MCF 10A (cell line): ENCODE data around the gene KCNQ5. TPM values are rescaled to one million over a fixed set of nuclear protein-coding genes. Genes with fewer than 3 reads are reported as not detected.

Experiments
- BruUV-seq: library from RNA; stranded (reverse); fragments of 400-500 nt; replicated peaks from 2 replicates; lab custom pipeline; 2021; lab: Mats Ljungman, UMichigan
- CTCF ChIA-PET: fragments of 300-600 bp; sonication (Branson Sonifier 250); formaldehyde crosslinking; extraction: SDS; loops from one replicate; lab custom pipeline; 2021; ENCODE audit warnings: antibody characterized with exemption, inconsistent platforms; lab: Yijun Ruan, JAX
- POLR2A ChIA-PET: fragments of 300-600, 350-650 bp; sonication (Branson Sonifier 250); formaldehyde crosslinking; extraction: SDS; loops from one replicate; lab custom pipeline; 2020; ENCODE audit warnings: antibody characterized with exemption, inconsistent platforms; lab: Yijun Ruan, JAX
- DNase-seq: peaks from one replicate; pipeline ENCODE4 v3.0.0-alpha.2; 2018; ENCODE audit not compliant: unreplicated experiment
- H3K27ac Mint-ChIP-seq: one replicate; pipeline ENCODE4 v1.8.0; 2022; ENCODE audit warnings: mild to moderate bottlenecking, low read depth, mixed read lengths; ENCODE audit not compliant: unreplicated experiment
- H3K27me3 Mint-ChIP-seq: one replicate; pipeline ENCODE4 v1.8.0; 2022; ENCODE audit warnings: mixed read lengths; ENCODE audit not compliant: insufficient read depth, unreplicated experiment
- H3K36me3 Mint-ChIP-seq: one replicate; pipeline ENCODE4 v1.8.0; 2022; ENCODE audit warnings: mild to moderate bottlenecking, moderate library complexity, mixed read lengths; ENCODE audit not compliant: insufficient read depth, unreplicated experiment
- H3K4me1 Mint-ChIP-seq: one replicate; pipeline ENCODE4 v1.8.0; 2022; ENCODE audit warnings: mixed read lengths; ENCODE audit not compliant: insufficient read depth, unreplicated experiment
- H3K4me3 Mint-ChIP-seq: one replicate; pipeline ENCODE4 v1.8.0; 2022; ENCODE audit warnings: mild to moderate bottlenecking, moderate library complexity, mixed read lengths; ENCODE audit not compliant: unreplicated experiment
- H3K9me3 Mint-ChIP-seq: one replicate; pipeline ENCODE4 v1.8.0; 2022; ENCODE audit warnings: mixed read lengths; ENCODE audit not compliant: unreplicated experiment
- intact Hi-C: fragments of 100-400 bp; cut with micrococcal nuclease; formaldehyde crosslinking; loops from 2 replicates; pipeline ENCODE4 v1.14.1; 2022
- total RNA-seq: library from RNA; stranded (reverse); gene quantifications from 2 replicates; pipeline ENCODE4 v1.2.3, GENCODE V29; 2022
- TF ChIP-seq, protein P1 (sequence below): fragments of 200-600 bp; IDR thresholded peaks from one replicate; pipeline ENCODE4 v1.8.0; 2022; ENCODE audit warnings: antibody characterized with exemption, mild to moderate bottlenecking; ENCODE audit not compliant: unreplicated experiment

The KCNQ5 gene
- total RNA-seq, 1 experiment from 2014 or later = 10.3 TPM

DNA sequence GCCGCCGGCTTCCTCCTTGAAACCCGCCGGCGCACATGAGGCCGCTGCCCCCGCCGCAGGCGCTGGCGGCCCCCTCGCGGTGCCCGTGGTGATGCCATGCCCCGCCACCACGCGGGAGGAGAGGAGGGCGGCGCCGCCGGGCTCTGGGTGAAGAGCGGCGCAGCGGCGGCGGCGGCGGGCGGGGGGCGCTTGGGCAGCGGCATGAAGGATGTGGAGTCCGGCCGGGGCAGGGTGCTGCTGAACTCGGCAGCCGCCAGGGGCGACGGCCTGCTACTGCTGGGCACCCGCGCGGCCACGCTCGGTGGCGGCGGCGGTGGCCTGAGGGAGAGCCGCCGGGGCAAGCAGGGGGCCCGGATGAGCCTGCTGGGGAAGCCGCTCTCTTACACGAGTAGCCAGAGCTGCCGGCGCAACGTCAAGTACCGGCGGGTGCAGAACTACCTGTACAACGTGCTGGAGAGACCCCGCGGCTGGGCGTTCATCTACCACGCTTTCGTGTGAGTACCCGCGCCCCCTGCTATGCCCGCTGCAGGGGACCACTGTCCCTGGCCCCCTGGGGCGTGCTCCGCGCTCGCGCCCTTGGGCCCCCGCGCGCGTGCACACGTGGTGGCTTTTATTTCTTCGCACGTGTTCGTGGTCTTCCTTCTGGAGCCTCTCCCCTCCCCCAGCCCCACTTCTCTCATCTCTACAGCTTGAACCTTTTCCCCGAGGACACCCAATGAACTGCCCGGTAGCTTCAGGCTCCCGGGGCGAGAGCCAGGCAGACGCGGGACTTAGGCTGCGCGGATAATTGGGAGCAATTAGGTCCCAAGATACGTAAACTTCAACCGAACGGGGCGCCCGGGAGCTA lies 453 bp downstream of the KCNQ5 start:
- H3K9me3 Mint-ChIP-seq = no peaks in the 10 kb centered on the region
- POLR2A ChIA-PET = interaction anchor here (0.5 to 1.3 kb wide), 7 partner anchors 28 to 507 kb away, joined by 3 to 7 read pairs (median 4); no protein-coding TSS in a partner anchor
- H3K27me3 Mint-ChIP-seq = no peaks in the 10 kb centered on the region
- CTCF ChIA-PET = interaction anchor here (0.6 to 13.3 kb wide), 32 partner anchors 12 to 1958 kb away, joined by 3 to 340 read pairs (median 3); no protein-coding TSS in a partner anchor
- intact Hi-C loops = loop anchor here (2.0 to 10.0 kb wide), 4 partner anchors 28 to 702 kb away; no protein-coding TSS in a partner anchor
- peak overlapping the region; percentile 86 for H3K27ac Mint-ChIP-seq
- no TSS peak for BruUV-seq
- peak overlapping the region; percentile 93 for H3K4me3 Mint-ChIP-seq
- DNase-seq = peak; percentile 54
- H3K4me1 Mint-ChIP-seq = peaks cover 10% of the 10 kb centered on the region
- no peaks in the 10 kb centered on the region for H3K36me3 Mint-ChIP-seq
- TF ChIP-seq, protein P1, sequence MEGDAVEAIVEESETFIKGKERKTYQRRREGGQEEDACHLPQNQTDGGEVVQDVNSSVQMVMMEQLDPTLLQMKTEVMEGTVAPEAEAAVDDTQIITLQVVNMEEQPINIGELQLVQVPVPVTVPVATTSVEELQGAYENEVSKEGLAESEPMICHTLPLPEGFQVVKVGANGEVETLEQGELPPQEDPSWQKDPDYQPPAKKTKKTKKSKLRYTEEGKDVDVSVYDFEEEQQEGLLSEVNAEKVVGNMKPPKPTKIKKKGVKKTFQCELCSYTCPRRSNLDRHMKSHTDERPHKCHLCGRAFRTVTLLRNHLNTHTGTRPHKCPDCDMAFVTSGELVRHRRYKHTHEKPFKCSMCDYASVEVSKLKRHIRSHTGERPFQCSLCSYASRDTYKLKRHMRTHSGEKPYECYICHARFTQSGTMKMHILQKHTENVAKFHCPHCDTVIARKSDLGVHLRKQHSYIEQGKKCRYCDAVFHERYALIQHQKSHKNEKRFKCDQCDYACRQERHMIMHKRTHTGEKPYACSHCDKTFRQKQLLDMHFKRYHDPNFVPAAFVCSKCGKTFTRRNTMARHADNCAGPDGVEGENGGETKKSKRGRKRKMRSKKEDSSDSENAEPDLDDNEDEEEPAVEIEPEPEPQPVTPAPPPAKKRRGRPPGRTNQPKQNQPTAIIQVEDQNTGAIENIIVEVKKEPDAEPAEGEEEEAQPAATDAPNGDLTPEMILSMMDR = peak; percentile 18

DNA sequence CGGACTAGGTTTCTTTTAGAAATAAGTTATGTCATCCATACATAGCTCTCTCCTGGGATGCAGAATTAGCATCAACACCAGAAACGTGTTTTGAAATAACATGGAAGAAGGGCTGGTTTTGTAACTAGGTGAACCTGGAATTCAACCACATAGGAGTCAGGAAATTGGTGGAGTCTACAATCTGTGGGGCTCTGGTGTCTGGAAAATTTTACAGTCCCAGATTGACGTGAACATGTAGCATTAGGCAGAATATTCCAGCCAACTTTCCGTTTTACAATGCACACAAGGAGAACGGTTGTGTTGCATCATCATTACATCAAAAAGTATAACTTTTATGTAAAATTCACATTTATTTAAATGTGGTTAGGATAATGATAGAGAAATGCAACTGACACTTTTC lies 1.9 kb downstream of the KCNQ5 start:
- Mint-ChIP-seq H3K27me3 (no peaks in the 10 kb centered on the region), H3K36me3 (no peaks in the 10 kb centered on the region), H3K4me3 (peak overlapping the region; percentile 93), H3K4me1 (peaks cover 15% of the 10 kb centered on the region), H3K27ac (no peak overlapping the region), H3K9me3 (no peaks in the 10 kb centered on the region)
- intact Hi-C loops = loop anchor here (2.0 to 10.0 kb wide), 4 partner anchors 27 to 701 kb away; no protein-coding TSS in a partner anchor
- ChIA-PET CTCF (interaction anchor here (0.6 to 13.3 kb wide), 8 partner anchors 11 to 508 kb away, joined by 3 to 340 read pairs (median 5); no protein-coding TSS in a partner anchor), POLR2A (interaction anchor here (0.6 to 1.0 kb wide), 3 partner anchors 35 to 364 kb away, joined by 3 to 4 read pairs (median 4); no protein-coding TSS in a partner anchor)
- TF ChIP-seq, protein P1 = no peak
- peak; percentile 10 for DNase-seq
- no TSS peak for BruUV-seq

DNA sequence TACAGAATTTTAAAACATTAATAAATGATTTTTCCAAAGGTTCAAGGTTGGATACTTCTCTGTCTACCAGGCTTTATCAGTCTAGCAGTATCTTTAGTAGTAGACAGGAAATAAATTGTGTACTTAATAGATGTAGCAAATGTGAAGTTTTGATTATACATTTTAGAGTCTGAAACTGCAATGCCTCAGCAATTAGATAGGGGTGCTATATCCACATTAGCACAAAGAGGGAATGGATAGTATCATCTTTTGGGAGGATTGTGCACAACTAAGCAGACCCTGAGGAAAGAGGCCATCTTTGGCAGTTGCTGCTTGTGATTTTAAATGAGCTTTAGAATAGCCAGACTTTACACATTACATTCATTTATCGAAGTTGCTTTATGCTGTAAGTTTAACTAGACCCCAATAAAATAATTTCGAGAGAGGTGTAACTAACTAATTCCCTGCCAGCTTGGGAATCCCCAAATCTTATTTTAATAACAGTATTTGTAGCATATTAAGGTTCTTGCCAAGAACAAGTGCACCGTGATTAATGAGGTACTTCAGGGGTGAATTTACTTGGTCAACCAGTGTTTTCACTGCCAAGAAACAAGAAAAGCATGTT lies 2.8 kb downstream of the KCNQ5 start:
- intact Hi-C loops = loop anchor here (10.0 kb wide), 3 partner anchors 240 to 700 kb away; no protein-coding TSS in a partner anchor
- CTCF ChIA-PET = interaction anchor here (0.6 to 1.0 kb wide), 14 partner anchors 8 to 508 kb away, joined by 3 to 11 read pairs (median 3); no protein-coding TSS in a partner anchor
- peaks cover 15% of the 10 kb centered on the region for H3K4me1 Mint-ChIP-seq
- DNase-seq = peak; percentile 35
- no TSS peak for BruUV-seq
- no peak overlapping the region for H3K27ac Mint-ChIP-seq
- no peaks in the 10 kb centered on the region for H3K9me3 Mint-ChIP-seq
- TF ChIP-seq, protein P1 = peak; percentile 57
- no peak overlapping the region for H3K4me3 Mint-ChIP-seq
- POLR2A ChIA-PET = interaction anchor here (1.4 kb wide), 1 partner anchor 163 kb away, joined by 3 read pairs; no protein-coding TSS in a partner anchor
- H3K27me3 Mint-ChIP-seq = no peaks in the 10 kb centered on the region
- no peaks in the 10 kb centered on the region for H3K36me3 Mint-ChIP-seq
